K562 (cell line): Measurements from ENCODE around the gene BCAS1. TPM values are rescaled to one million over a fixed set of nuclear protein-coding genes. Genes with fewer than 3 reads are reported as not detected.
A peak's percentile ranks its signal among the peaks of the same experiment; 100 is the strongest.

ENCODE experiments used
- ATAC-seq: fragments of 200-7000 bp; cut with Tn5 transposase; 3 replicates; pipeline ENCODE4 v1.9.1; 2020; ENCODE audit warnings: moderate library complexity
- BruUV-seq: library from RNA; stranded (reverse); fragments of 400-500 nt; replicated peaks from 2 replicates; lab custom pipeline; 2021; lab: Mats Ljungman, UMichigan
- CTCF ChIA-PET: fragments of 300-600 bp; formaldehyde crosslinking; extraction: SDS; loops from one replicate; lab custom pipeline; 2021; ENCODE audit warnings: low intra/inter-chr PET ratio; lab: Yijun Ruan, JAX
- POLR2A ChIA-PET: fragments of 300-600, 350-650 bp; sonication (Branson Sonifier 250); formaldehyde crosslinking; extraction: SDS; loops from one replicate; lab custom pipeline; 2021; ENCODE audit warnings: antibody characterized with exemption, inconsistent platforms; lab: Yijun Ruan, JAX
- DNase-seq, 4 experiments: peaks; one replicate each; pipeline versions ENCODE4 v3.0.0 to v3.0.0-alpha.2; 2011 to 2018; ENCODE audit warnings: low spot score in 3 of 4, mixed read lengths in 3 of 4; ENCODE audit errors: extremely low read depth in 1 of 4
- FAIRE-seq: peaks from 2 replicates; lab custom pipeline; 2011; peaks lifted over from hg19 to GRCh38; lab: Jason Lieb, UNC
- H2AFZ ChIP-seq: 2 replicates; pipeline ENCODE4 v1.6.0; 2011; ENCODE audit warnings: low read depth, low read length, control low read depth, inconsistent platforms
- H3K27ac ChIP-seq: fragments of 200-600 bp; 3 replicates; pipeline ENCODE4 v1.8.0; 2011; ENCODE audit warnings: low read depth, mild to moderate bottlenecking, control low read depth, inconsistent platforms, low read length, moderate library complexity, mixed read lengths; ENCODE audit errors: extremely low read depth
- H3K27me3 ChIP-seq, 2 experiments: fragments of 300-600 bp in 1 of 2; 2 replicates in 1 of 2; 3 replicates in 1 of 2; pipeline versions ENCODE4 v1.6.0 to v1.8.0; 2011; ENCODE audit warnings: inconsistent platforms in 2 of 2, low read length in 2 of 2, mild to moderate bottlenecking in 1 of 2, mixed read lengths in 1 of 2, moderate library complexity in 1 of 2; ENCODE audit not compliant: control insufficient read depth in 2 of 2, insufficient read depth in 2 of 2
- H3K36me3 ChIP-seq: fragments of 300-600 bp; 3 replicates; pipeline ENCODE4 v1.8.0; 2011; ENCODE audit warnings: mild to moderate bottlenecking, low read length, inconsistent platforms; ENCODE audit not compliant: control insufficient read depth, insufficient read depth
- H3K4me1 ChIP-seq, 2 experiments: fragments of 200-600 bp in 1 of 2; replicated peaks in 1 of 2; 2 replicates in 1 of 2; 3 replicates in 1 of 2; pipeline versions ENCODE4 v1.5.1 to v1.8.0; 2011; ENCODE audit warnings: inconsistent platforms in 2 of 2, low read length in 2 of 2, mild to moderate bottlenecking in 1 of 2, mixed read lengths in 1 of 2, moderate library complexity in 1 of 2; ENCODE audit not compliant: control insufficient read depth in 2 of 2, insufficient read depth in 2 of 2
- H3K4me2 ChIP-seq: 2 replicates; pipeline ENCODE4 v1.6.1; 2011; ENCODE audit warnings: low read length, control low read depth, inconsistent platforms, mixed read lengths; ENCODE audit not compliant: insufficient read depth
- H3K4me3 ChIP-seq: fragments of 200-600 bp; sonication (generic), shearing (Covaris generic); 2 replicates; pipeline ENCODE4 v1.5.1; 2016; ENCODE audit warnings: control low read depth, inconsistent platforms
- H3K79me2 ChIP-seq: fragments of 200-600 bp; 3 replicates; pipeline ENCODE4 v1.8.0; 2011; ENCODE audit warnings: low read length, inconsistent platforms; ENCODE audit not compliant: control insufficient read depth, insufficient read depth
- H3K9ac ChIP-seq, 2 experiments: 2 replicates each; pipeline versions ENCODE4 v1.6.0 to v1.6.1; 2011; ENCODE audit warnings: low read depth in 2 of 2, low read length in 2 of 2, control low read depth in 1 of 2, inconsistent platforms in 1 of 2, mild to moderate bottlenecking in 1 of 2, mixed read lengths in 1 of 2; ENCODE audit not compliant: insufficient read depth in 1 of 2
- H3K9me1 ChIP-seq: one replicate; pipeline ENCODE4 v1.6.0; 2011; ENCODE audit warnings: inconsistent platforms, mild to moderate bottlenecking, low read length, moderate library complexity; ENCODE audit not compliant: control insufficient read depth, insufficient read depth
- H3K9me3 ChIP-seq: replicated peaks from 2 replicates; pipeline ENCODE4 v1.5.1; 2011; ENCODE audit warnings: low read depth, low read length, inconsistent platforms; ENCODE audit not compliant: control insufficient read depth, insufficient read depth
- H4K20me1 ChIP-seq: replicated peaks from 2 replicates; pipeline ENCODE4 v1.6.1; 2011; ENCODE audit warnings: low read length, inconsistent platforms, mixed read lengths; ENCODE audit not compliant: control insufficient read depth, insufficient read depth
- CREB5 ChIP-seq: fragments of 250-450 bp; sonication (Bioruptor Pico); IDR thresholded peaks from 2 replicates; pipeline ENCODE4 v1.5.0; 2020; ENCODE audit warnings: mild to moderate bottlenecking
- PTBP1 ChIP-seq: fragments of 200-400 bp; formaldehyde crosslinking; IDR thresholded peaks from 2 replicates; pipeline ENCODE4 v1.6.1; 2017; ENCODE audit warnings: low read depth, low read length
- TAF9B ChIP-seq: fragments of 450-650 bp; IDR thresholded peaks from 2 replicates; pipeline ENCODE4 v1.6.1; 2018; ENCODE audit warnings: mild to moderate bottlenecking; ENCODE audit not compliant: partially characterized antibody
- THRA ChIP-seq: fragments of 450-650 bp; IDR thresholded peaks from 2 replicates; pipeline ENCODE4 v1.6.1; 2017; ENCODE audit warnings: mild to moderate bottlenecking, moderate library complexity
- ZBTB11 ChIP-seq, 3 experiments: fragments of 200-800 bp in 1 of 3; fragments of 250-450 bp in 1 of 3; fragments of 450-650 bp in 1 of 3; sonication (Bioruptor Pico) in 1 of 3; sonication (Bioruptor generic) in 1 of 3; formaldehyde crosslinking in 1 of 3; IDR thresholded peaks; 2 replicates each; pipeline versions ENCODE4 v1.6.1 to v1.8.0; 2016 to 2022; ENCODE audit warnings: mild to moderate bottlenecking in 2 of 3, missing genetic modification characterization in 2 of 3, missing compliant biosample characterization in 1 of 3, moderate library complexity in 1 of 3
- WGBS: fragments of 100-300 bp; shearing (Covaris generic); methylation state at CpG from one replicate; pipeline ENCODE4 v1.1.6; 2016; ENCODE audit warnings: low coverage, mixed read lengths; ENCODE audit not compliant: insufficient coverage; ENCODE audit errors: missing lambda C conversion rate; 5-methylcytosine and 5-hydroxymethylcytosine counted together
- in situ Hi-C: fragments of 300-500 bp; cut with MboI; formaldehyde crosslinking; loops from 4 replicates; pipeline ENCODE4 v1.15.0; 2018; ENCODE audit warnings: inconsistent platforms, mixed read lengths
- intact Hi-C: fragments of 100-400 bp; cut with micrococcal nuclease; formaldehyde crosslinking; loops from 2 replicates; pipeline ENCODE4 v1.14.2; 2022
- polyA plus RNA-seq, 8 experiments: library from polyadenylated mRNA; depleted of rRNA in 4 of 8; stranded (reverse) in 5 of 8; unstranded in 3 of 8; fragments of >200 nt; fragmentation: Nextera tagmentation in 2 of 8; fragmentation: Illumina TruSeq in 1 of 8; extraction: Ambion mirVana in 2 of 8; extraction: Trizol in 1 of 8; gene quantifications; 2 replicates each; pipeline versions ENCODE4 v1.2.1 to v1.2.3, GENCODE V29; 2011 to 2014; ENCODE audit warnings: inconsistent platforms in 1 of 8, missing spikeins in 1 of 8
- total RNA-seq, 7 experiments: library from RNA; depleted of rRNA in 6 of 7; stranded (reverse); fragments of >200 nt in 6 of 7; fragmentation: Illumina TruSeq in 2 of 7; extraction: Trizol in 2 of 7; gene quantifications; 2 replicates each; pipeline versions ENCODE4 v1.2.1 to v1.2.3, GENCODE V29; 2011 to 2021; ENCODE audit warnings: low replicate concordance in 1 of 7

The BCAS1 gene
- total and polyA plus RNA-seq, 9 of the 15 experiments (the other 6 are each of a cell fraction or from before 2014, with no cell fraction given) = 0.18 to 2.3 (median 0.93) TPM

- Histone ChIP-seq H2AFZ (no peak overlapping the region), H3K9me3 (no peaks in the 10 kb centered on the region), H3K4me2 (no peak overlapping the region), H3K27ac (no peak overlapping the region), H3K9me1 (no peaks in the 10 kb centered on the region), H3K9ac (no peak overlapping the region), H3K36me3 (no peaks in the 10 kb centered on the region), H3K4me3 (no peak overlapping the region), H4K20me1 (no peaks in the 10 kb centered on the region), H3K79me2 (no peaks in the 10 kb centered on the region), H3K27me3 (peaks cover 2 to 15% of the 10 kb centered on the region in 2 experiments; a peak in 4 of 5 replicates), H3K4me1 (0 out of 5 replicates have a peak, but pooled peaks cover 0 to 2% of the 10 kb centered on the region in 2 experiments)
- ATAC-seq = no peak
- no peak for FAIRE-seq
- intact Hi-C loops = no loop called here
- 33% methylated on average over 1 of the region's 1 CpG for WGBS
- DNase-seq = no peak
- POLR2A ChIA-PET = no interaction called here
- BruUV-seq = no TSS peak
- TF ChIP-seq PTBP1 (no peak), TAF9B (no peak), ZBTB11 (CRISPR knock-in tag; IDR thresholded peaks at IDR 0.05) (peak in 1 of 3 experiments; percentile 5; a peak in 1 of 6 replicates), CREB5 (no peak), THRA (no peak)
- TF ChIP-seq, all 486 proteins: peak for 1
- in situ Hi-C loops = no loop called here
- CTCF ChIA-PET = no interaction called here
Observed at GRCh38 chr20:54029643-54030042, 40.8 kb downstream of the BCAS1 start.
